ENCODE measurements around the gene TMIE. TPM values are rescaled to one million over a fixed set of nuclear protein-coding genes. Genes with fewer than 3 reads are reported as not detected.

TMIE gene
- total and polyA plus RNA-seq, 2 donors (not counting 1 experiment from before 2014, with no cell fraction given) = 0.27 to 2.0 TPM

DNA sequence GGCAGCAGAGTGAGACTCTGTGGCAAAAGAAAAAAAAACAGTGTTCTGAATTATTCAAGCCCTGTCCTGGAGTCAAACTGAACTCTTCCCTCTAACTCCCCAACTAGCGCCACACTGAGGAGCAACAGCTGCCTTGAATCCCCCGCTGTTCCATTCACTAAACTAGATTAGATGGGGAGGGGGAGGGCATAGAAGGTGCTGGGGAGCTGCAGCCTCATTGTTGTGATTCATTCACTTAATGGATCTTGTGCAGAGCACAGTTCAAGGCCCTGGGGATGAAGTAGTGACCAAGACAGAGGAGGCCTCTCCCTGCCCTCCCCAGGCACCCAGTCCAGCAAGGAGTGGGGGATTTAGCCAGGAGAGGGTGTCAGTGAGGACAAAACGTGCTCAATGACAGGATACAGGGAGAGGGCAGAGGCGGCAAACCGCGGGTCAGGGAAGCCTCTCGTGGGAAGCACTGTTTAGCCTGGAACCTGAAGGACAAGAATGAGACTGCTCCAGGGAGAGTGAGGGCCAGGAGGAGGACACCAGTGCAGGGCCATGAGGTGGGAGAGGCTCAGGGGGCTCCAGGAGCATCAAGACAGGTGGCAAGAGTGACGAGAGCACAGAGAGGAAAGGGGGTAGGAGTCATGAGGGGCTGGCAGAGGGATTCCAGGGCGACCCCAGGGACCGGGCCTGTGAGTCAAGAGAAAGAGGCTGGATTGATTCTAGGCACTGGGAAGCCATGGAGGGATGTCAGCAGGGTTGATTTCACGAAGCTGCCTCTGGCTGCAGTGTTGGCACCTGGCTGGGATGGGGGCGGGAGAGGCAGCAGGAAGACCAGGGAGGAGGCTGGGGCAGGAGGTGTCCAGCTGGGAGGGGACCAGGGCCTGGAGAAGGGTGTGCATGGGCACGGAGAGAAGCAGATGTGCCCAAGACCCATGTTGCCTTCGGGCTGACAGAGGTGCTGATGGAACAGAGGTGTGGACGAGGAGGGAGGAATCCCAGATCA is 39.1 kb upstream of the TMIE start:
- Histone ChIP-seq H3K36me3 (ENCODE audit: control insufficient read depth, insufficient read depth, low read length) (no peaks in the 10 kb centered on the region), H2AFZ (ENCODE audit: low read length) (no peak overlapping the region), H3K27ac (ENCODE audit: insufficient read depth, low read length) (no peak overlapping the region), H3K4me3 (replicated peaks in 1 of 4; ENCODE audit: control extremely low read depth in 1 of 4, insufficient read depth in 1 of 4, low read depth in 3 of 4, low read length in 4 of 4) (no peak overlapping the region), H3K4me2 (ENCODE audit: extremely low read depth, insufficient read depth, low read length) (no peak overlapping the region), H3K9me3 (ENCODE audit: control insufficient read depth, insufficient read depth, low read depth, low read length) (no peaks in the 10 kb centered on the region), H3K9ac (ENCODE audit: insufficient read depth, low read length) (no peak overlapping the region), H3K27me3 (ENCODE audit: control insufficient read depth, insufficient read depth, low read length) (no peaks in the 10 kb centered on the region), H4K20me1 (ENCODE audit: control insufficient read depth, extremely low read depth, insufficient read depth, low read length) (no peaks in the 10 kb centered on the region), H3K79me2 (ENCODE audit: control insufficient read depth, insufficient read depth, low read length) (no peaks in the 10 kb centered on the region), H3K4me1 (ENCODE audit: control insufficient read depth, extremely low read depth, insufficient read depth, low read length) (no peaks in the 10 kb centered on the region)
- TF ChIP-seq, protein P1, sequence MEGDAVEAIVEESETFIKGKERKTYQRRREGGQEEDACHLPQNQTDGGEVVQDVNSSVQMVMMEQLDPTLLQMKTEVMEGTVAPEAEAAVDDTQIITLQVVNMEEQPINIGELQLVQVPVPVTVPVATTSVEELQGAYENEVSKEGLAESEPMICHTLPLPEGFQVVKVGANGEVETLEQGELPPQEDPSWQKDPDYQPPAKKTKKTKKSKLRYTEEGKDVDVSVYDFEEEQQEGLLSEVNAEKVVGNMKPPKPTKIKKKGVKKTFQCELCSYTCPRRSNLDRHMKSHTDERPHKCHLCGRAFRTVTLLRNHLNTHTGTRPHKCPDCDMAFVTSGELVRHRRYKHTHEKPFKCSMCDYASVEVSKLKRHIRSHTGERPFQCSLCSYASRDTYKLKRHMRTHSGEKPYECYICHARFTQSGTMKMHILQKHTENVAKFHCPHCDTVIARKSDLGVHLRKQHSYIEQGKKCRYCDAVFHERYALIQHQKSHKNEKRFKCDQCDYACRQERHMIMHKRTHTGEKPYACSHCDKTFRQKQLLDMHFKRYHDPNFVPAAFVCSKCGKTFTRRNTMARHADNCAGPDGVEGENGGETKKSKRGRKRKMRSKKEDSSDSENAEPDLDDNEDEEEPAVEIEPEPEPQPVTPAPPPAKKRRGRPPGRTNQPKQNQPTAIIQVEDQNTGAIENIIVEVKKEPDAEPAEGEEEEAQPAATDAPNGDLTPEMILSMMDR (conservative IDR thresholded peaks at IDR 0.05 in 1 of 2, IDR thresholded peaks at IDR 0.05 in 1 of 2; ENCODE audit: low read depth in 1 of 2, low read length in 2 of 2) = no peak
- TF ChIP-seq EZH2 (IDR thresholded peaks at IDR 0.05; ENCODE audit: low read length, missing control alignments) = no peak
- no peak for DNase-seq (ENCODE audit: low read depth in 2 of 2)

DNA sequence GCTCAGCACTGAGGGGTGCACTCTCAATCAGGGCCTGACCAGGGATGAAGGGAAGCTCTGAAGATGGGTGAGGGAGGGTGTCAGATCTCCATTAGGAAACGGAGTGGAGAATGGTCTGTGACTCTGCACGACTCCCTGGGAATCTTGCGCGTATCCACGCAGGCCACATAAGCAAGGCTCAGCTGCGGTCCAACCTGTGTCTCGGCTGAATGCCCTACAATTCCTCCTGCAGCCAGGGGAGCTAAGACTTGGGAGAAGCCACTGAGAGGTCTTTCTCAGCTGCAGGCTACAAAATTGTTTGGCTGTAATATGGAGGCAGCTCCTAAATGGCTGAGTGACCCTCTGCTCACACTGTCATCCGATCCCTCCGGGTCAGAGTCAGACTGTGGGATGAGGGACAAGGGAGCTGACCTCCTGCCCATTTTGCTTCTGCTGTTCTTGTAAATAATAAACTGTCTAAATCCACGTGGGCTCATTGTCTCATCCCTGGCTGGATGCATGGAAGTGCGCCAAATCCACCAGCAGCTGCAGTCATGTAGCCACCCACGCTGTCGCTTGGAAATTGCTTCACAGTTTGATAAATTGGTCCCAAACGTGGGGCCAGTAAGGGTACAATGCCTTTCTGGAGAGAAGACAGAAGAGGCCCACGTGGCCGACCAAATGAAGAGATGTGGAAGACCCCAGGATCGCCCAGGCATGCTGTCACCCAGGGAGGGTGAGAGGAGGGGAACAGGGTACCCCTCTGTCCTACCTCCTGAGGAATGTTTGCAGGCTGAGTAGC is 38.2 kb upstream of the TMIE start:
- TF ChIP-seq, protein P1 (conservative IDR thresholded peaks at IDR 0.05 in 1 of 2, IDR thresholded peaks at IDR 0.05 in 1 of 2; ENCODE audit: low read depth in 1 of 2, low read length in 2 of 2) = no peak
- TF ChIP-seq EZH2 (IDR thresholded peaks at IDR 0.05; ENCODE audit: low read length, missing control alignments) = no peak
- Histone ChIP-seq H2AFZ (ENCODE audit: low read length) (no peak overlapping the region), H3K79me2 (ENCODE audit: control insufficient read depth, insufficient read depth, low read length) (no peaks in the 10 kb centered on the region), H3K4me3 (replicated peaks in 1 of 4; ENCODE audit: control extremely low read depth in 1 of 4, insufficient read depth in 1 of 4, low read depth in 3 of 4, low read length in 4 of 4) (no peak overlapping the region), H3K36me3 (ENCODE audit: control insufficient read depth, insufficient read depth, low read length) (no peaks in the 10 kb centered on the region), H3K9ac (ENCODE audit: insufficient read depth, low read length) (no peak overlapping the region), H3K27ac (ENCODE audit: insufficient read depth, low read length) (no peak overlapping the region), H3K4me1 (ENCODE audit: control insufficient read depth, extremely low read depth, insufficient read depth, low read length) (no peaks in the 10 kb centered on the region), H3K9me3 (ENCODE audit: control insufficient read depth, insufficient read depth, low read depth, low read length) (no peaks in the 10 kb centered on the region), H3K27me3 (ENCODE audit: control insufficient read depth, insufficient read depth, low read length) (no peaks in the 10 kb centered on the region), H4K20me1 (ENCODE audit: control insufficient read depth, extremely low read depth, insufficient read depth, low read length) (no peaks in the 10 kb centered on the region), H3K4me2 (ENCODE audit: extremely low read depth, insufficient read depth, low read length) (no peak overlapping the region)
- DNase-seq (ENCODE audit: low read depth in 2 of 2) = peak; percentile 45 to 74

DNA sequence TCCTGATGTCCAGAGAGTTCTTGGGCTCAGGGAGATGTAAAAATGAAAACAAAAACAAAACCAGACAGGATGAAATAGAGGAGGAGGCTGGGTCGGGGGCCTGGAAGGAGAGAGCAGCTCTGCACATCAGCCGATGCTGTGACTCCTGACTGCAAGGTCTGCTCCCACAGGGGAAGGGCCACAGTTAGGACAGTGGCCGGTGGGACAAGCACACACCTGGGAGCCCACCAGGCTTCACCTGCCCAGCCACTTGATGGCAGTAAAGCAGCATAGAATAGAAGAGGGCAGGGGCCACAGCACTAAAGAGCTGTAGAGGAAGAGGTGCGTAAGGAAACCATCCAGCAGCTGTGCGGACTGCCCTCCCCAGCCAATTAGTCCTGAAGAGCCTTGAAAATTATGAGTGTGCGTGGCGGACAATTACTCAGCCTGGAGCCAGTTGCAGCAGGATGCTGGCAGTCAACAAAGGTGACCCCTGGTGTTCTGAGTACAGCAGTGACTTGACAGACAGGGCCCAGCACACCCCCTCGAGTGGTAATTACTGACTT is 37.5 kb upstream of the TMIE start:
- no peak overlapping the region for H2AFZ ChIP-seq (ENCODE audit: low read length)
- no peaks in the 10 kb centered on the region for H4K20me1 ChIP-seq (ENCODE audit: control insufficient read depth, extremely low read depth, insufficient read depth, low read length)
- no peak overlapping the region for H3K27ac ChIP-seq (ENCODE audit: insufficient read depth, low read length)
- H3K9ac ChIP-seq (ENCODE audit: insufficient read depth, low read length) = no peak overlapping the region
- no peak overlapping the region for H3K4me2 ChIP-seq (ENCODE audit: extremely low read depth, insufficient read depth, low read length)
- TF ChIP-seq, protein P1 (conservative IDR thresholded peaks at IDR 0.05 in 1 of 2, IDR thresholded peaks at IDR 0.05 in 1 of 2; ENCODE audit: low read depth in 1 of 2, low read length in 2 of 2) = no peak
- no peak for TF ChIP-seq EZH2 (IDR thresholded peaks at IDR 0.05; ENCODE audit: low read length, missing control alignments)
- H3K36me3 ChIP-seq (ENCODE audit: control insufficient read depth, insufficient read depth, low read length) = no peaks in the 10 kb centered on the region
- H3K27me3 ChIP-seq (ENCODE audit: control insufficient read depth, insufficient read depth, low read length) = no peaks in the 10 kb centered on the region
- H3K9me3 ChIP-seq (ENCODE audit: control insufficient read depth, insufficient read depth, low read depth, low read length) = no peaks in the 10 kb centered on the region
- H3K4me3 ChIP-seq (replicated peaks in 1 of 4; ENCODE audit: control extremely low read depth in 1 of 4, insufficient read depth in 1 of 4, low read depth in 3 of 4, low read length in 4 of 4) = no peak overlapping the region
- peak; percentile 20 to 38 for DNase-seq (ENCODE audit: low read depth in 2 of 2)
- no peaks in the 10 kb centered on the region for H3K4me1 ChIP-seq (ENCODE audit: control insufficient read depth, extremely low read depth, insufficient read depth, low read length)
- no peaks in the 10 kb centered on the region for H3K79me2 ChIP-seq (ENCODE audit: control insufficient read depth, insufficient read depth, low read length)

Data from fibroblast of lung (primary cell).